Measurements from ENCODE around the gene NGFR.

The NGFR gene

GRCh38 chr17:49557312-49558024 is 62.4 kb downstream of the NGFR start:
- DNase-seq (ENCODE audit: low read depth in 3 of 3, low spot score in 1 of 3) = no peak
